Medulla oblongata (tissue), 1 donor: Measurements from ENCODE around the gene SNX3.
"Not testable (repeated sequence)": the region's sequence is repeated elsewhere in the genome, so short reads cannot be mapped to it uniquely, and the experiment has no call there.

Source experiments
- DNase-seq: peaks from one replicate; pipeline ENCODE4 v3.0.0-alpha.2; 2015; ENCODE audit errors: extremely low spot score

SNX3 gene

DNA sequence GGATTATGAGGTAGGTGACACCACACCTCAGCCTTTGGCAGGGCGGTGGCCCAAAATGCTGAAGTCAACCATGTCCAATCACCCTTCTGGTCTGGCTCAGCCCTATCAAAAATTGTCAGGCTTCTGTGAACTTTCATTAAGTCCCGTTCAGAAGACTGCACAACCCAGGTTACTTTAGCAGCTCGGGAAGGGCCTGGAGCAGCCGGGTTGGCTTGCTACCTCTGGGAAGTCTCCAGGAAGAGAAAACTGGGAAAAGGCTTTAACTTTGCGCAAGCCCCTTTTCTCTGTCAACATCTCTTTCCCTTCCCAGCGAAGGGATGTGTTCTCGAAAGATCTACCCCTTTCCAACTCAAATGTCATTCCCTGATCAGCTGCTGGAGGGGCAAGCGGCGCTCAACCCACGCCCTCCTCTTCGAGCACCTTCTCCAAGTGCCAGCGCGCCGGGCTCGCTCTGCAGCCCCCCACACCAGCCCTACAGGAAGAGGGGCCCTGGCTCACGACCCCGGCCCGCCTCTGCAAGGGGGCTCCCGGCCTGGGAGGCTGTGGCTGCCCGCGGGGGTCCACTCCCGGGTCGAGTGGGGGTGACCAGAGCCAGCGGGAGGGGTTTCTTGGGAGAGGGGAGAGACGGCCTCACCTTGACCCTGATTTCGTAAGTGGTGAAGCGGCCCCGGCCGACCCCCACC is 573 bp downstream of the SNX3 start:
- DNase-seq, result peak; percentile 88

GRCh38 chr6:108254433-108255410 is 6.1 kb downstream of the SNX3 start:
- DNase-seq, result no peak

DNA sequence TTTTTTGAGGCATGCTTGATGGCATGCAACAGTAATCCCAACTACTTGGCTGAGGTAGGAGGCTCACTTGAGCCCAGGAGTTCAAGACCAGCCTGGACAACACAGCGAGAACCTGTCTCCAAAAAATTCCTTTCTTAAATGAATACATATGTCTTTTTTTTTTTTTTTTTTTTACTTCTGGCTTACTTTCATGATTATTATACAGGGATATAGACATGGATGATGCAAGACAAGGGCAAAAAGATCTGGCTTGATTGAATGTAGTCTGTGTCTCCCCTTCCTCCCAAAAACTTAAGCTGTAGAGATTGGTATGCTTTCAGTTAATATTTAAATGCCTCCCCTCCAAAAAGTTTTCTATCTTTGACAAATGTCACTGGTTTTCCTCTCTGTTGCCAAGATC is 7.6 kb downstream of the SNX3 start:
- no peak for DNase-seq

DNA sequence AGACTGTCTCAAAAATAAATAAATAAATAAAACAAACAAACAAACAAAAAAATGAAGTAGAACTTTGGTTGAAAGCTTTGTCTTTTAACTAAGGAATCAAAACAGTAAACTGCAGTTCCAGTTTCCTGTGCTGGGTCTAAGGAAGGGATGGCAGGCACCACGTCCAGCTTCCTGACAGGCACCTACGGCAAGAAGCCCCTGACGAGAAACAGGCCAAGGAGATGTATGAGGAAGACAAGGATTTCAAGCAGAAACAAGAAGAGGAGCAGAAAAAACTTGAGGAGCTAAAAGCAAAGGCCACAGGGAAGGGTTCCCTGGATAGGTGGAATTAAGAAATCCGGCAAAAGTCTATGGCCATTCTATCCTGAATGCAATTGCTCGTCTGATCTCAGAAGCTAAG is 8.8 kb downstream of the SNX3 start:
- no peak for DNase-seq

GRCh38 chr6:108251252-108251651 is 9.6 kb downstream of the SNX3 start:
- DNase-seq, result no peak

DNA sequence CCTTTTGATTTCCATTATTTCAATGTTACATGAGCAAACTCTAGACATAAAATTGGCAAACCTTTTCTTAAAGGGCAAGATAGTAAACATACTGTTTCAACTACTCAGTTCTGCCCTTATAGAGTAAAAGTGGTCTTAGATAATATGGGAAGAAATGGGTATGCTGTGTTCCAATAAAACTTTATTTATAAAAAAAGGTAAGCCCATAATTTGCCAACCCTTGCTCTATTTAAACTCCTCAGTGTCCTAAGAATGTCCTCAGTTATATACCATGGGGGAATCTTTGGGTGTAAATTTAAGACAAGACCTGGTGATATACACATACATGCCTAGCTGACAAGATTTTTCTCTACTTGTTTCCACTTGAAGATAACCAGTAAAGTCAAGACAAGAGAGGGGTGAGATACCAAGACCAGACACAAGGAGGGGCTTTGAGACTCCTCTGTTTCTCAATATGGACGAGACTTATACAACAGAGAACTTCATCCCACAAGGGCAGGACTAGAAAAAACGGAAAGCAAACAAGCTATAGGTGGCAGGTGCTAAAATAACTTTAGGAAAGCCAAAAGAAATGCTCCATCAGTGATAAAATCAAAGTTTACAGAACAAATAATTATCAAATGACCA is 10.5 kb downstream of the SNX3 start:
- DNase-seq, result no peak

- DNase-seq, result no peak
These were observed 12.8 kb downstream of the SNX3 start for GRCh38 chr6:108247965-108248536.

DNA sequence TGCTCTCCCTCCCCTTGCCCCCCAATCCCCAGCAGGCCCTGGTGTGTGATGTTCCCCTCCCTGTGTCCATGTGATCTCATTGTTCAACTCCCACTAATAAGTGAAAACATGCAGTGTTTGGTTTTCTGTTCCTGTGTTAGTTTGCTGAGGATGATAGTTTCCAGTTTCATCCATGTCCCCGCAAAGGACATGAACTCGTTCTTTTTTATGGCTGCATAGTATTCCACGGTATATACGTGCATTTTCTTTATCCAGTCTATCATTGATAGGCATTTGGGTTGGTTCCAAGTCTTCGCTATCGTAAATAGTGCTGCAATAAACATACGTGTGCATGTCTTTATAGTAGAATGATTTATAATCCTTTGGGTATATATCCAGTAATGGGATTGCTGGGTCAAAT is 15.7 kb downstream of the SNX3 start:
- not testable (repeated sequence) for DNase-seq

DNA sequence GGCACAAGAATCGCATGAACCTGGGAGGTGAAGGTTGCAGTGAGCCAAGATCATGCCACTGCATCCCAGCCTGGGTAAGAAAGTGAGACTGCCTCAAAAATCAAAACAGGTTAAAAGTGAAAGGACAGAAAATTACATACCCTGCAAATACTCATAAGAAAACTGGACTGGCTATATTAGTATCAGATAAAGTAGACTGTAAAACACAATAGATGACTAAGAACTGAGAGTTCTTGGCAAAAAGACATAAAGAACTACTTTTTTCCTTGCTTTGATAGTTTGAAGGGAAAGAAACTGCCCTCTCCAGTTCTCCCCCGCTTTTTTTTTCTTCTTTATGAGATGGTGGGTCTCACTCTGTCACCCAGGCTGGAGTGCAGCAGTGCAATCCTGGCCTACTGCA is 17.0 kb downstream of the SNX3 start:
- DNase-seq, result no peak

GRCh38 chr6:108242721-108243120 is 18.1 kb downstream of the SNX3 start:
- DNase-seq, result no peak

DNA sequence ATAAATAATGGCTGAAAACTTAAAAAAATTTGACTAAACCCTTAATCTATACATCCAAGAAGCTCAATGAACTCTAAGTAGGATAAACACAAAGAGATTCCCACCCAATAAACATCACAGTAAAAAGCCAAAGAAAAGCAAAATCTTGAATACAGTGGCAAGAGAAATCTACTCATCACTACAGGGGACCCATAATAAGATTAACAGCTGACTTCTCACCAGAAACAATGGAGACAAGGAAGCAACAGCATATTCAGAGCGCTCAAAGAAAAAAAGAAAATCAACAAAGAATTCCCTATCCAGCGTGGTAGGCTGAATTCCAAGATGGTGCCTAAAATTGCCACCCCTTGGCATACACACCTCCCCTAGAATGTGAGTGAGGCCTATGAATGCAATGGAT is 18.6 kb downstream of the SNX3 start:
- no peak for DNase-seq

GRCh38 chr6:108238322-108238721 is 22.5 kb downstream of the SNX3 start:
- no peak for DNase-seq

GRCh38 chr6:108236791-108237190 is 24.0 kb downstream of the SNX3 start:
- DNase-seq, result no peak

DNA sequence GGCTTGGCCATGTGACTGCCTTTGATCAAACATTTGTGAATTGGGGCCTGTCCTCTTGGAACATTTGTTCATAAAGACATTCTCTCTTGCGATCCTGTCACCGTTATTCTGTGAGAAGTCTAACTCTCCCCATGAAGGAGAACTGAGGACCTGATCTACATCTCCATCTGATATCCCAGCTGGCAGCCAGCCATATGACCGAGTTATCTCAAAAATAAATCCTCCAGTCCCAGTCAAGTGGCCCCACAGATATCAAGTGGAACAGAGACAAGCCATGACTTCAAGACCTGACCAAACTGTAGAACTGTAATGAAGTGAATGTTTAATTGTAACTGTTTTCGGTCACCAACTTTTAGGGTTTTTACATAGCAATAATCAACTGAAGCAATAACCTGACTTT is 25.7 kb downstream of the SNX3 start:
- no peak for DNase-seq

DNA sequence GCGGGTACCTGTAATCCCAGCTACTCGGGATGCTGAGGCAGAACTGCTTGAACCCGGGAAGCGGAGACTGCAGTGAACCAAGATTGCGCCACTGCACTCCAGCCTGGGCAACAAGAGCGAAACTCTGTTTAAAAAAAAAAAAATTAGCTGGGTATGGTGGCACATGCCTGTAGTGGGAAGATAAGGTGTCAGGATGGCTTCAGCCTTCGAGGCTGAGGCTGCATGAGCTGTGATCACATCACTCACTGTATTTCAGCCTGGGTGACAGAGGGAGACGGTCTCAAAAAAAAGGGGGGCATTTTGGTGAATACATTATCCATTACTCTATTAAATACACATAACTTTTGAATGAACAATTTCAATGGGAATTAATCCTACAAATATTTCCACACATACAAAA is 32.4 kb downstream of the SNX3 start:
- DNase-seq, result no peak

DNA sequence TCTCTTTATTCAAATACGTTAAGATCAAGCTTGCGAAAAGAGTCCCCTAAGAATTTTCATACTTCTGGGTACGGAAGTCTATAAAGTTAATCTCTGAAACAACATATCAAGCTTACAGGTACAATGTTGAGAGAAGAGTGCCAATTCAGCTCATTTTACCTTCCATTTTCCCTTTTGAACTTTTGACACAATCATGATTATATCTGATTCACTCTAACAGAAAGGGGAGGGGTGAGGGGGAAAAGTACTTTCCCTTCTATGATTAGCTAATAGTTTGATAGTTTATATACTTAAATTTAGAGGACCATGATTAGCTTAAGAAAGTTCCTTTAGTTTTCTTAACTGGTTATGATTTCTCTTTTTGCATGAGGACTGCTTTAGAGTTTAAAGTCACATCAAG is 33.5 kb downstream of the SNX3 start:
- no peak for DNase-seq

DNA sequence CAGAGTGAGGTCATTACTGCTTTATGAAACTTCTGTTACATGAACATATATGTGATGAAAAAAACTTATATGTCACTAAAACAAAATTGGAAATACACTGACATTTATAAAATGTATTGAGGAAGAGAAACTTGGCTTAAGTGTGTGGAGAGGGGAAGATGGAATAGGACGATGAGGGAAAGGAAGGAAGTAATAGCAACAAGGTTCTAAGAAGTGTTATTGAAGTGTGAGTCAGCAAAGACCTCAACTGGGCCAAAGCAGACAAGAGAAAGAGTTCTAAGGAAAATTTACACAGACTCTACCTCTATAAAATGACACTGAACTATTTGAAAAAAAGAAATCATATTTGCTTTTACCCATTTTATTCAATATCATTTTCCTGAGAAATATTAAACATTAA is 38.3 kb downstream of the SNX3 start:
- DNase-seq, result peak; percentile 4

- no peak for DNase-seq
These were observed 38.8 kb downstream of the SNX3 start for GRCh38 chr6:108222064-108222463.

GRCh38 chr6:108211671-108212070 is 49.2 kb downstream of the SNX3 start:
- DNase-seq, result no peak

DNA sequence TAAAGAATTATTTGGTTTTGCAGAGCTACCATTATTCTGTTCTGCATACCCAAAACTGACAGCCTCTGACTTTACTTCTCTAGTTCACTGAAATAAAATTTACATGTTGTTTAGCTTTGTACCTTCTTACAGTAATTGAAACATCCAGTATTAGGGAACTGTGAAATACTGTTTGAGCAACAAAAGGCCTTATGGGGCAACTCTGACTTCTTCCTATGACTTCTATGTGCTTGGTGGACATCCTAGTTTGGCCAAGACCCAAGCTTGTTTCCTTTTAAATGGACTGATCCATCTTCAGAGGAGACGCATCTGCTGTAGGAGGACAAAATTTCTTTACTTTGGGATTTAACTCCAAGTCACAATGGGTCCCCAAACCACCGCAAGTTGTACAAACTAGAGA is 50.3 kb downstream of the SNX3 start:
- no peak for DNase-seq

GRCh38 chr6:108209738-108210137 is 51.1 kb downstream of the SNX3 start:
- DNase-seq, result no peak

- DNase-seq, result no peak
These were observed 53.8 kb downstream of the SNX3 start for GRCh38 chr6:108207013-108207412.
